K562 (cell line): ENCODE measurements around the gene BOC. TPM values are rescaled to one million over a fixed set of nuclear protein-coding genes. Genes with fewer than 3 reads are reported as not detected.

Source experiments
- ATAC-seq: fragments of 200-7000 bp; cut with Tn5 transposase; 3 replicates; pipeline ENCODE4 v1.9.1; 2020; ENCODE audit warnings: moderate library complexity
- BruUV-seq: library from RNA; stranded (reverse); fragments of 400-500 nt; replicated peaks from 2 replicates; lab custom pipeline; 2021; lab: Mats Ljungman, UMichigan
- CTCF ChIA-PET: fragments of 300-600 bp; formaldehyde crosslinking; extraction: SDS; loops from one replicate; lab custom pipeline; 2021; ENCODE audit warnings: low intra/inter-chr PET ratio; lab: Yijun Ruan, JAX
- POLR2A ChIA-PET: fragments of 300-600, 350-650 bp; sonication (Branson Sonifier 250); formaldehyde crosslinking; extraction: SDS; loops from one replicate; lab custom pipeline; 2021; ENCODE audit warnings: antibody characterized with exemption, inconsistent platforms; lab: Yijun Ruan, JAX
- DNase-seq, 4 experiments: peaks; one replicate each; pipeline versions ENCODE4 v3.0.0 to v3.0.0-alpha.2; 2011 to 2018; ENCODE audit warnings: low spot score in 3 of 4, mixed read lengths in 3 of 4; ENCODE audit errors: extremely low read depth in 1 of 4
- FAIRE-seq: peaks from 2 replicates; lab custom pipeline; 2011; peaks lifted over from hg19 to GRCh38; lab: Jason Lieb, UNC
- H2AFZ ChIP-seq: 2 replicates; pipeline ENCODE4 v1.6.0; 2011; ENCODE audit warnings: low read depth, low read length, control low read depth, inconsistent platforms
- H3K27ac ChIP-seq: fragments of 200-600 bp; 3 replicates; pipeline ENCODE4 v1.8.0; 2011; ENCODE audit warnings: low read depth, mild to moderate bottlenecking, control low read depth, inconsistent platforms, low read length, moderate library complexity, mixed read lengths; ENCODE audit errors: extremely low read depth
- H3K27me3 ChIP-seq, 2 experiments: fragments of 300-600 bp in 1 of 2; 2 replicates in 1 of 2; 3 replicates in 1 of 2; pipeline versions ENCODE4 v1.6.0 to v1.8.0; 2011; ENCODE audit warnings: inconsistent platforms in 2 of 2, low read length in 2 of 2, mild to moderate bottlenecking in 1 of 2, mixed read lengths in 1 of 2, moderate library complexity in 1 of 2; ENCODE audit not compliant: control insufficient read depth in 2 of 2, insufficient read depth in 2 of 2
- H3K36me3 ChIP-seq: fragments of 300-600 bp; 3 replicates; pipeline ENCODE4 v1.8.0; 2011; ENCODE audit warnings: mild to moderate bottlenecking, low read length, inconsistent platforms; ENCODE audit not compliant: control insufficient read depth, insufficient read depth
- H3K4me1 ChIP-seq, 2 experiments: fragments of 200-600 bp in 1 of 2; replicated peaks in 1 of 2; 2 replicates in 1 of 2; 3 replicates in 1 of 2; pipeline versions ENCODE4 v1.5.1 to v1.8.0; 2011; ENCODE audit warnings: inconsistent platforms in 2 of 2, low read length in 2 of 2, mild to moderate bottlenecking in 1 of 2, mixed read lengths in 1 of 2, moderate library complexity in 1 of 2; ENCODE audit not compliant: control insufficient read depth in 2 of 2, insufficient read depth in 2 of 2
- H3K4me2 ChIP-seq: 2 replicates; pipeline ENCODE4 v1.6.1; 2011; ENCODE audit warnings: low read length, control low read depth, inconsistent platforms, mixed read lengths; ENCODE audit not compliant: insufficient read depth
- H3K4me3 ChIP-seq: fragments of 200-600 bp; sonication (generic), shearing (Covaris generic); 2 replicates; pipeline ENCODE4 v1.5.1; 2016; ENCODE audit warnings: control low read depth, inconsistent platforms
- H3K79me2 ChIP-seq: fragments of 200-600 bp; 3 replicates; pipeline ENCODE4 v1.8.0; 2011; ENCODE audit warnings: low read length, inconsistent platforms; ENCODE audit not compliant: control insufficient read depth, insufficient read depth
- H3K9ac ChIP-seq, 2 experiments: 2 replicates each; pipeline versions ENCODE4 v1.6.0 to v1.6.1; 2011; ENCODE audit warnings: low read depth in 2 of 2, low read length in 2 of 2, control low read depth in 1 of 2, inconsistent platforms in 1 of 2, mild to moderate bottlenecking in 1 of 2, mixed read lengths in 1 of 2; ENCODE audit not compliant: insufficient read depth in 1 of 2
- H3K9me1 ChIP-seq: one replicate; pipeline ENCODE4 v1.6.0; 2011; ENCODE audit warnings: inconsistent platforms, mild to moderate bottlenecking, low read length, moderate library complexity; ENCODE audit not compliant: control insufficient read depth, insufficient read depth
- H3K9me3 ChIP-seq: replicated peaks from 2 replicates; pipeline ENCODE4 v1.5.1; 2011; ENCODE audit warnings: low read depth, low read length, inconsistent platforms; ENCODE audit not compliant: control insufficient read depth, insufficient read depth
- H4K20me1 ChIP-seq: replicated peaks from 2 replicates; pipeline ENCODE4 v1.6.1; 2011; ENCODE audit warnings: low read length, inconsistent platforms, mixed read lengths; ENCODE audit not compliant: control insufficient read depth, insufficient read depth
- ELF2 ChIP-seq: fragments of 250-450 bp; sonication (Bioruptor Pico); IDR thresholded peaks from 2 replicates; pipeline ENCODE4 v1.5.0; 2021; ENCODE audit warnings: mild to moderate bottlenecking
- FOXO4 ChIP-seq: fragments of 450-650 bp; formaldehyde crosslinking; IDR thresholded peaks from 2 replicates; pipeline ENCODE4 v1.4.0; 2020; ENCODE audit warnings: mild to moderate bottlenecking, moderate library complexity
- ID3 ChIP-seq, 2 experiments: fragments of 250-450 bp in 1 of 2; fragments of 450-650 bp in 1 of 2; sonication (Bioruptor Pico) in 1 of 2; IDR thresholded peaks; 2 replicates each; pipeline versions ENCODE4 v1.6.1 to v1.8.0; 2016 to 2021; ENCODE audit warnings: mild to moderate bottlenecking in 2 of 2, moderate library complexity in 2 of 2, missing compliant biosample characterization in 1 of 2, missing genetic modification characterization in 1 of 2
- KDM1A ChIP-seq, 2 experiments: fragments of 450-650 bp; IDR thresholded peaks; 2 replicates each; pipeline ENCODE4 v1.6.1; 2016; ENCODE audit warnings: mild to moderate bottlenecking in 2 of 2
- MTA2 ChIP-seq: fragments of 450-650 bp; IDR thresholded peaks from 2 replicates; pipeline ENCODE4 v1.6.1; 2016; ENCODE audit warnings: low read depth
- NFIC ChIP-seq: fragments of 450-650 bp; IDR thresholded peaks from 2 replicates; pipeline ENCODE4 v1.6.1; 2017; ENCODE audit warnings: mild to moderate bottlenecking, inconsistent platforms
- PURB ChIP-seq: sonication (generic); formaldehyde crosslinking; IDR thresholded peaks from 2 replicates; pipeline ENCODE4 v1.9.0; 2021; ENCODE audit warnings: low read depth, mild to moderate bottlenecking, missing genetic modification reagents
- XRCC4 ChIP-seq: IDR thresholded peaks from one replicate; pipeline ENCODE4 v1.6.1; 2011; ENCODE audit not compliant: insufficient read depth, insufficient read length; ENCODE audit errors: extremely low read depth
- ZBTB7A ChIP-seq: IDR thresholded peaks from 2 replicates; pipeline ENCODE4 v1.6.1; 2011; ENCODE audit warnings: low read depth, mild to moderate bottlenecking, low read length, moderate library complexity, borderline replicate concordance; ENCODE audit not compliant: control insufficient read depth
- ZBTB8A ChIP-seq: fragments of 450-650 bp; IDR thresholded peaks from 2 replicates; pipeline ENCODE4 v1.6.1; 2018; ENCODE audit warnings: mild to moderate bottlenecking, moderate library complexity; ENCODE audit not compliant: partially characterized antibody
- ZHX1 ChIP-seq: fragments of 150-350 bp; conservative IDR thresholded peaks from 2 replicates; pipeline ENCODE4 v1.6.1; 2014; ENCODE audit warnings: low read length
- ZNF165 ChIP-seq: fragments of 250-450 bp; sonication (Bioruptor Pico); IDR thresholded peaks from 2 replicates; pipeline ENCODE4 v1.4.0; 2020; ENCODE audit warnings: borderline replicate concordance
- ZNF57 ChIP-seq: fragments of 450-650 bp; formaldehyde crosslinking; IDR thresholded peaks from 2 replicates; pipeline ENCODE4 v1.4.0; 2020; ENCODE audit warnings: mild to moderate bottlenecking, moderate library complexity
- ZNF609 ChIP-seq: sonication (generic); formaldehyde crosslinking; IDR thresholded peaks from 2 replicates; pipeline ENCODE4 v1.8.1; 2023; ENCODE audit warnings: missing genetic modification reagents, mild to moderate bottlenecking, borderline replicate concordance
- WGBS: fragments of 100-300 bp; shearing (Covaris generic); methylation state at CpG from one replicate; pipeline ENCODE4 v1.1.6; 2016; ENCODE audit warnings: low coverage, mixed read lengths; ENCODE audit not compliant: insufficient coverage; ENCODE audit errors: missing lambda C conversion rate; 5-methylcytosine and 5-hydroxymethylcytosine counted together
- in situ Hi-C: fragments of 300-500 bp; cut with MboI; formaldehyde crosslinking; loops from 4 replicates; pipeline ENCODE4 v1.15.0; 2018; ENCODE audit warnings: inconsistent platforms, mixed read lengths
- intact Hi-C: fragments of 100-400 bp; cut with micrococcal nuclease; formaldehyde crosslinking; loops from 2 replicates; pipeline ENCODE4 v1.14.2; 2022
- polyA plus RNA-seq, 8 experiments: library from polyadenylated mRNA; depleted of rRNA in 4 of 8; stranded (reverse) in 5 of 8; unstranded in 3 of 8; fragments of >200 nt; fragmentation: Nextera tagmentation in 2 of 8; fragmentation: Illumina TruSeq in 1 of 8; extraction: Ambion mirVana in 2 of 8; extraction: Trizol in 1 of 8; gene quantifications; 2 replicates each; pipeline versions ENCODE4 v1.2.1 to v1.2.3, GENCODE V29; 2011 to 2014; ENCODE audit warnings: inconsistent platforms in 1 of 8, missing spikeins in 1 of 8
- total RNA-seq, 7 experiments: library from RNA; depleted of rRNA in 6 of 7; stranded (reverse); fragments of >200 nt in 6 of 7; fragmentation: Illumina TruSeq in 2 of 7; extraction: Trizol in 2 of 7; gene quantifications; 2 replicates each; pipeline versions ENCODE4 v1.2.1 to v1.2.3, GENCODE V29; 2011 to 2021; ENCODE audit warnings: low replicate concordance in 1 of 7

Gene BOC
- total and polyA plus RNA-seq, 9 of the 15 experiments (the other 6 are each of a cell fraction or from before 2014, with no cell fraction given): not detected

GRCh38 chr3:113226491-113226890 is 15.1 kb downstream of the BOC start:
- ChIA-PET POLR2A (no interaction called here), CTCF (no interaction called here)
- H3K27ac ChIP-seq: no peak overlapping the region
- H3K79me2 ChIP-seq: no peaks in the 10 kb centered on the region
- H3K4me1 ChIP-seq: no peaks in the 10 kb centered on the region; a peak in 1 of 5 replicates
- DNase-seq: no peak
- intact Hi-C loops: no loop called here
- in situ Hi-C loops: no loop called here
- no peak overlapping the region for H3K4me2 ChIP-seq
- peaks cover 3 to 25% of the 10 kb centered on the region in 2 experiments; a peak in 3 of 5 replicates for H3K27me3 ChIP-seq
- H2AFZ ChIP-seq: no peak overlapping the region
- H3K4me3 ChIP-seq: no peak overlapping the region
- no peak for FAIRE-seq
- H3K9me1 ChIP-seq: no peaks in the 10 kb centered on the region
- no peaks in the 10 kb centered on the region for H3K36me3 ChIP-seq
- H3K9me3 ChIP-seq: no peaks in the 10 kb centered on the region
- 0% methylated on average over 3 of the region's 3 CpGs for WGBS
- BruUV-seq: no TSS peak
- ATAC-seq: no peak
- H3K9ac ChIP-seq: no peak overlapping the region
- no peaks in the 10 kb centered on the region for H4K20me1 ChIP-seq
- no peak for TF ChIP-seq NFIC
- no peak for TF ChIP-seq PURB (CRISPR knock-in tag)
- TF ChIP-seq XRCC4: no peak
- TF ChIP-seq ZNF57 (CRISPR knock-in tag): no peak
- no peak for TF ChIP-seq MTA2
- TF ChIP-seq ZHX1: no peak
- no peak for TF ChIP-seq ZNF165 (CRISPR knock-in tag)
- TF ChIP-seq KDM1A (IDR thresholded peaks at IDR 0.05): no peak
- TF ChIP-seq ELF2: no peak
- TF ChIP-seq ZBTB8A: no peak
- TF ChIP-seq ZBTB7A: no peak
- no peak for TF ChIP-seq ZNF609
- no peak for TF ChIP-seq ID3 (CRISPR knock-in tag; IDR thresholded peaks at IDR 0.05)
- no peak for TF ChIP-seq ID3 (tag; IDR thresholded peaks at IDR 0.05)
- TF ChIP-seq FOXO4 (CRISPR knock-in tag): no peak
